Measurements from ENCODE around the gene PHOX2A. TPM values are rescaled to one million over a fixed set of nuclear protein-coding genes. Genes with fewer than 3 reads are reported as not detected.

The PHOX2A gene
- total RNA-seq, 1 donor from 2014 or later, result 3.4 TPM

- H3K4me1 ChIP-seq, result peaks cover 40% of the 10 kb centered on the region
- H3K27me3 ChIP-seq, result peaks cover 23% of the 10 kb centered on the region
- TF ChIP-seq POLR2AphosphoS5 (IDR thresholded peaks at IDR 0.05; ENCODE audit: insufficient read depth in 1 of 2, low read depth in 1 of 2) (no peak), POLR2A (IDR thresholded peaks at IDR 0.05) (no peak)
- TF ChIP-seq, protein P1, sequence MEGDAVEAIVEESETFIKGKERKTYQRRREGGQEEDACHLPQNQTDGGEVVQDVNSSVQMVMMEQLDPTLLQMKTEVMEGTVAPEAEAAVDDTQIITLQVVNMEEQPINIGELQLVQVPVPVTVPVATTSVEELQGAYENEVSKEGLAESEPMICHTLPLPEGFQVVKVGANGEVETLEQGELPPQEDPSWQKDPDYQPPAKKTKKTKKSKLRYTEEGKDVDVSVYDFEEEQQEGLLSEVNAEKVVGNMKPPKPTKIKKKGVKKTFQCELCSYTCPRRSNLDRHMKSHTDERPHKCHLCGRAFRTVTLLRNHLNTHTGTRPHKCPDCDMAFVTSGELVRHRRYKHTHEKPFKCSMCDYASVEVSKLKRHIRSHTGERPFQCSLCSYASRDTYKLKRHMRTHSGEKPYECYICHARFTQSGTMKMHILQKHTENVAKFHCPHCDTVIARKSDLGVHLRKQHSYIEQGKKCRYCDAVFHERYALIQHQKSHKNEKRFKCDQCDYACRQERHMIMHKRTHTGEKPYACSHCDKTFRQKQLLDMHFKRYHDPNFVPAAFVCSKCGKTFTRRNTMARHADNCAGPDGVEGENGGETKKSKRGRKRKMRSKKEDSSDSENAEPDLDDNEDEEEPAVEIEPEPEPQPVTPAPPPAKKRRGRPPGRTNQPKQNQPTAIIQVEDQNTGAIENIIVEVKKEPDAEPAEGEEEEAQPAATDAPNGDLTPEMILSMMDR (IDR thresholded peaks at IDR 0.05), result no peak
- peak overlapping the region; percentile 39 to 55 for H3K4me3 ChIP-seq
- intact Hi-C loops (cut with DNase I), result no loop called here
- H3K27ac ChIP-seq, result peak overlapping the region; percentile 46
- H3K36me3 ChIP-seq, result peaks cover 0 to 28% of the 10 kb centered on the region in 2 donors
- H3K9me3 ChIP-seq, result no peaks in the 10 kb centered on the region
- DNase-seq (ENCODE audit: extremely low spot score in 2 of 2), result no peak
Measured at GRCh38 chr11:72239849-72240460, 4.0 kb downstream of the PHOX2A start.

- Histone ChIP-seq H3K4me3 (peak overlapping the region; percentile 39 to 55), H3K27me3 (peaks cover 19% of the 10 kb centered on the region), H3K9me3 (no peaks in the 10 kb centered on the region), H3K4me1 (peaks cover 37% of the 10 kb centered on the region), H3K36me3 (peaks cover 0 to 33% of the 10 kb centered on the region in 2 donors), H3K27ac (peak overlapping the region; percentile 46)
- DNase-seq (ENCODE audit: extremely low spot score in 2 of 2), result no peak
- intact Hi-C loops (cut with DNase I), result no loop called here
- TF ChIP-seq POLR2A (IDR thresholded peaks at IDR 0.05) (no peak), POLR2AphosphoS5 (IDR thresholded peaks at IDR 0.05; ENCODE audit: insufficient read depth in 1 of 2, low read depth in 1 of 2) (peak in 1 of 2 donors; percentile 25)
Measured at GRCh38 chr11:72239313-72239848, 4.6 kb downstream of the PHOX2A start.

- H3K9me3 ChIP-seq, result no peaks in the 10 kb centered on the region
- peaks cover 14% of the 10 kb centered on the region for H3K27me3 ChIP-seq
- H3K36me3 ChIP-seq, result peaks cover 0 to 40% of the 10 kb centered on the region in 2 donors
- intact Hi-C loops (cut with DNase I), result no loop called here
- peaks cover 30% of the 10 kb centered on the region for H3K4me1 ChIP-seq
- no peak overlapping the region for H3K27ac ChIP-seq
- TF ChIP-seq, protein P1 (IDR thresholded peaks at IDR 0.05), result no peak
- TF ChIP-seq POLR2AphosphoS5 (IDR thresholded peaks at IDR 0.05; ENCODE audit: insufficient read depth in 1 of 2, low read depth in 1 of 2) (peak in 1 of 2 donors; percentile 21), POLR2A (IDR thresholded peaks at IDR 0.05) (no peak)
- H3K4me3 ChIP-seq, result no peak overlapping the region
- no peak for DNase-seq (ENCODE audit: extremely low spot score in 2 of 2)
Measured at GRCh38 chr11:72238492-72239312, 5.3 kb downstream of the PHOX2A start.

GRCh38 chr11:72238040-72238450 is 5.9 kb downstream of the PHOX2A start:
- no peaks in the 10 kb centered on the region for H3K9me3 ChIP-seq
- intact Hi-C loops (cut with DNase I), result no loop called here
- H3K4me1 ChIP-seq, result peaks cover 28% of the 10 kb centered on the region
- DNase-seq (ENCODE audit: extremely low spot score in 2 of 2), result no peak
- no peak overlapping the region for H3K27ac ChIP-seq
- TF ChIP-seq POLR2AphosphoS5 (IDR thresholded peaks at IDR 0.05; ENCODE audit: insufficient read depth in 1 of 2, low read depth in 1 of 2), result no peak
- TF ChIP-seq, protein P1 (IDR thresholded peaks at IDR 0.05), result peak in 1 of 3 experiments; percentile 39
- no peak for TF ChIP-seq POLR2A (IDR thresholded peaks at IDR 0.05)
- peaks cover 8% of the 10 kb centered on the region for H3K27me3 ChIP-seq
- H3K4me3 ChIP-seq, result no peak overlapping the region
- peaks cover 0 to 47% of the 10 kb centered on the region in 2 donors for H3K36me3 ChIP-seq

- Histone ChIP-seq H3K27me3 (peaks cover 6% of the 10 kb centered on the region), H3K4me3 (no peak overlapping the region), H3K27ac (no peak overlapping the region), H3K4me1 (peaks cover 28% of the 10 kb centered on the region), H3K9me3 (no peaks in the 10 kb centered on the region), H3K36me3 (peaks cover 0 to 49% of the 10 kb centered on the region in 2 donors)
- peak in 1 of 2 donors; percentile 81 for DNase-seq (ENCODE audit: extremely low spot score in 2 of 2)
- intact Hi-C loops (cut with DNase I), result no loop called here
- TF ChIP-seq, protein P1 (IDR thresholded peaks at IDR 0.05), result no peak
- TF ChIP-seq POLR2AphosphoS5 (IDR thresholded peaks at IDR 0.05; ENCODE audit: insufficient read depth in 1 of 2, low read depth in 1 of 2) (no peak), POLR2A (IDR thresholded peaks at IDR 0.05) (no peak)
Measured at GRCh38 chr11:72237112-72237931, 6.7 kb downstream of the PHOX2A start.

All from vagina (tissue), 2 donors.